Neural progenitor cell (in vitro differentiated cells): ENCODE measurements around the gene SYTL2.

Source experiments
- CTCF ChIP-seq: fragments of 200-600 bp; sonication (generic); IDR thresholded peaks from 2 replicates; pipeline ENCODE4 v1.5.1; 2017; ENCODE audit warnings: antibody characterized with exemption, mild to moderate bottlenecking
- EZH2 ChIP-seq: fragments of 200-600 bp; sonication (generic); IDR thresholded peaks from 2 replicates; pipeline ENCODE4 v1.6.1; 2017; ENCODE audit warnings: antibody characterized with exemption, mild to moderate bottlenecking, moderate library complexity

DNA sequence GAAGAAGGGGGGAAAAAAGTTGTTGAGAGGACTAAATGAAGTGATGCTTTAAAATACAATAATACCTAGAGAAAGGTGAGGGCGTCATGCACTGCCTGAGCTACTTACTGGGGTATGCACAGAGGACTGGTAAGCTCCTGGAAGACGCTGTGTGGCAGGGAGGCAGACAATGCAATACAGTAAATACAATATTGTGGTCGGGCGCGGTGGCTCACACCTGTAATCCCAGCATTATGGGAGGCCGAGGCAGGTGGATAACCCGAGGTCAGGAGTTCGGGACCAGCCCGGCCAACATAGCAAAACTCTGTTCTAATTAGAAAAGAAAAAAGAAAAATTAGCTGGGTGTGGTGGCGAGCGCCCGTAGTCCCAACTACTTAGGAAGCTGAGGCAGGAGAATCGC is 683 bp upstream of the SYTL2 start:
- TF ChIP-seq CTCF (no peak), EZH2 (no peak)
